HepG2 (cell line): ENCODE results near the gene GARIN5A.

ENCODE experiments used
- CEBPB ChIP-seq: IDR thresholded peaks from 2 replicates; pipeline ENCODE4 v1.6.1; 2011; ENCODE audit warnings: low read depth, low read length, improper control_type of control experiment, borderline replicate concordance
- HMG20A ChIP-seq: IDR thresholded peaks from 2 replicates; pipeline ENCODE4 v1.6.1; 2016; ENCODE audit warnings: borderline replicate concordance
- MAX ChIP-seq: IDR thresholded peaks from 2 replicates; pipeline ENCODE4 v1.6.1; 2012; ENCODE audit warnings: inconsistent platforms
- MLX ChIP-seq: IDR thresholded peaks from 2 replicates; pipeline ENCODE4 v1.6.1; 2016
- MTA1 ChIP-seq: sonication (generic); formaldehyde crosslinking; IDR thresholded peaks from 2 replicates; pipeline ENCODE4 v1.4.0; 2020; ENCODE audit warnings: missing genetic modification reagents, mild to moderate bottlenecking, borderline replicate concordance
- TAF1 ChIP-seq: sonication (generic); formaldehyde crosslinking; IDR thresholded peaks from 2 replicates; pipeline ENCODE4 v1.4.0; 2020; ENCODE audit warnings: missing genetic modification reagents
- XRCC5 ChIP-seq: fragments of 200-400 bp; formaldehyde crosslinking; optimal IDR thresholded peaks from 2 replicates; pipeline ENCODE3; 2017; ENCODE audit warnings: mild to moderate bottlenecking, low read length
- ZFP82 ChIP-seq: sonication (generic); formaldehyde crosslinking; IDR thresholded peaks from 2 replicates; pipeline ENCODE4 v1.5.1; 2020; ENCODE audit warnings: mild to moderate bottlenecking, missing genetic modification reagents, borderline replicate concordance

GRCh38 chr19:50476907-50477238 is 225 bp upstream of the GARIN5A start:
- TF ChIP-seq HMG20A: no peak
- TF ChIP-seq CEBPB: no peak
- TF ChIP-seq MAX: no peak
- no peak for TF ChIP-seq MTA1 (CRISPR knock-in tag)
- no peak for TF ChIP-seq ZFP82
- no peak for TF ChIP-seq TAF1 (CRISPR knock-in tag)
- no peak for TF ChIP-seq XRCC5
- TF ChIP-seq MLX (CRISPR knock-in tag): no peak
